Measurements from ENCODE around the gene GBF1.

GBF1 gene

DNA sequence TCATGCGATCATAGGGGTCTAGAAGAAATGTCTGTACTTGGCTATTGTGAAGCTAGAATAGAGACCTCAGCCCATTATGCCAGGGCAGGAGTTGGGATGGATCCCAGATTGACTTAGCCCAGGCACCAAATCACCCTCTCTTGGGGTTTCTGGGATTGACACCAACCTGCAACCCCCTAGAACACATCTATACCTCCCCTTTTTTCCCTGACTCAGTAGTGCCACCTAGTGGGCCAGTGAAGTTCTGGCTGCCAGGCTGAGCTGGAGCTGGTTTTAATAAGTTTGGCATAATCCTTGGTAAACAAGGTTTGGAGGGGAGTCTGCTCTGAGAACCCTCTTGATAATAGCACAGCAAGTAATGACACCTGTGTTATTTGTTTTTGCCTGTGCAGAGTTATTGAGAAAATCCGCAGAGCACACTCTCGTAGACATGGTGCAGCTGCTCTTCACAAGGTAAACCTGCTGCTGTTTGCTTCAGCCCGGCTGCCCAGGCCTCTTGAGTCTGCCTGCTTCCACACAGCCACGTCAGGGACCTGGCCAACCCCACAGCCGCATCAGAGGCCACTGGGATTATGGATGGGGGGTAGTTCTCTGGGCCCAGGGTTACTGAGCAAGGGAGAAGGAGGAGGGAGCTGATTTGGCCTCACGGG is 106.9 kb downstream of the GBF1 start:
- DNase-seq: peak; percentile 87

DNA sequence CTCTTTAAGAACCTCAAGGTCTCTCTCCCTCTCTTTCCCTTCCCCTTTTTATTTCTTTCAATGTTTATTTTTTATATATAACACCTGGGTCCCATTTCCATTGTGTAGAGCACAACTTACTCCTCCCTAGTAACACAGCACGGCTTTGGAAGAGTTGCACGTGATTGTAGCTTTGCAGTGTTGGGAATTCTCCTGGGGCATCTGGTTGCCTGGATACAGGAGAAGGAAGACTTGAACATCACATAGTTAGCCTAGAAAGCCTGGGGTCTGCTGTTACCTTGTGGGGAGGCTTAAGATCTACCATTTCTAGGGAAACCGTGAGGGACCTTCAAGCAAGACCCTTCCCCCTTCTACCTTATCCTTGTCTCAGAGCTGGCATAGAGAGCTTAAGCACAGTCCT is 109.1 kb downstream of the GBF1 start:
- no peak for DNase-seq

GRCh38 chr10:102358712-102359382 is 113.5 kb downstream of the GBF1 start:
- DNase-seq: no peak

DNA sequence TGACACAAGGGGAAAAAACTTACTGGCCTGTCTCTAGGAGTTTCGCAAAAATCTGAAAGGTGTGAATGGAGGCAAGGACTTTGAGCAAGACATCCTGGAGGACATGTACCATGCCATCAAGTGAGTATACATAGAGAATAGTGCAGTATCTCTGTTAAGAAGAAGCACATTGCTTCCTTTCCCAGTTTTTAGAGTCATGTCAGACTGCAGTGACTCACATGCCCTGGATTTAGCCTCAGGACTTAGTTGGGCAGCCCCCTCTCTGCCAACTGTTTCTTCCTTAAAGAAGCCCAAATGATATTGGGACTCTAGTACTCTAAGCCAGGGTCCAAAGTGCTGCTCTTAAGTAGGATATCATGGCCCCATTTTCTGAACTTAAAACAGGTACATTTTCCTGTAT is 122.1 kb downstream of the GBF1 start:
- no peak for DNase-seq

- DNase-seq: no peak
Observed at GRCh38 chr10:102368077-102368476, 122.7 kb downstream of the GBF1 start.

GRCh38 chr10:102371295-102371694 is 126.0 kb downstream of the GBF1 start:
- DNase-seq: no peak

DNA sequence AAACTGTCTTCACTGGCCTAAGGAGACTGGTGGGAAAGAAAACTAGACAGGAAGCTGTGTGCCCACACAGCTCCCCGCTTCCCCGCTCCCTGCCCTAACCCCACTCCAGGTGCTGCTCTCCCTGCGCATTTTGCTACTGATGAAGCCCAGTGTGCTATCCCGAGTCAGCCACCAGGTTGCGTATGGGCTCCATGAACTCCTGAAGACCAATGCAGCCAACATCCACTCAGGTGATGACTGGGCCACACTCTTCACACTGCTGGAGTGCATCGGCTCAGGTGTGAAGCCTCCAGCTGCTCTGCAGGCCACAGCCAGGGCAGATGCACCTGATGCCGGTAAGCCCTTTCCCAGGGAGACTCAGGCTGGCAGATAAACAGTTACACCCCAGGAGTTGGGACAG is 129.9 kb downstream of the GBF1 start:
- DNase-seq: no peak

DNA sequence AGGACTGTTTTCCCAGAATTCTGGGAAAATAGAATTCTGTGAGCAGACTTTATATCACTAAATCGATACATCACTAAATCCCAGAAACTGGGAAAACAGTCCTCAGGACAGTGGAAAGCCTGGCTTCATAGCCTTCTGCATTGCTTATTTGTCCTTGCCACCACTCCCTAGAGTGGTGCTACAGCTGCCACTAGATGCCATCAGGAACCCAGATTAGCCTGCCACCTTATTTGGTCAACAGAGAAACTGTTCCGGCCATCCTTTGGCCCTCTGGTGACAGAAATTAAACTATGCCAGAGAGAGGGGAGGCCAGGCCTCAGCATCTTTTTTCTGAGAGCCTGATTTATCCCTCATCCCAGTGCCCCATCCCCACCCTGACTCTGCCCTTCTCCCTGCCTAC is 130.5 kb downstream of the GBF1 start:
- DNase-seq: no peak

GRCh38 chr10:102376901-102377300 is 131.6 kb downstream of the GBF1 start:
- no peak for DNase-seq

- no peak for DNase-seq
Observed at GRCh38 chr10:102379383-102379782, 134.1 kb downstream of the GBF1 start.

DNA sequence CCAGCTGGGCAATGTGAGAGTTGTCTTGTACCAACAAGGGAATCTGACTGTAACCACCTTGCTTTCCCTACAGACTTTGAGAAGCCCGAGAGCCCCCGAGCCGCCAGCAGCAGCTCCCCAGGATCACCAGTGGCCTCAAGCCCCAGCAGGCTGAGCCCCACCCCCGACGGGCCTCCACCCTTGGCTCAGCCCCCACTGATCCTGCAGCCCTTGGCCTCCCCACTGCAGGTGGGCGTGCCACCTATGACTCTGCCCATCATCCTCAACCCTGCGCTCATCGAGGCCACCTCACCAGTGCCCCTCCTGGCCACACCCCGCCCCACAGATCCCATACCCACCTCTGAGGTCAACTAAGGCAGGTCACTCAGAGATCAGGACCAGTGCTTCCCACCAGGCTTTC is 136.7 kb downstream of the GBF1 start:
- DNase-seq: no peak

- no peak for DNase-seq
Observed at GRCh38 chr10:102382871-102383270, 137.5 kb downstream of the GBF1 start.

GRCh38 chr10:102384053-102384452 is 138.7 kb downstream of the GBF1 start:
- no peak for DNase-seq

GRCh38 chr10:102384606-102385429 is 139.5 kb downstream of the GBF1 start:
- DNase-seq: no peak

DNA sequence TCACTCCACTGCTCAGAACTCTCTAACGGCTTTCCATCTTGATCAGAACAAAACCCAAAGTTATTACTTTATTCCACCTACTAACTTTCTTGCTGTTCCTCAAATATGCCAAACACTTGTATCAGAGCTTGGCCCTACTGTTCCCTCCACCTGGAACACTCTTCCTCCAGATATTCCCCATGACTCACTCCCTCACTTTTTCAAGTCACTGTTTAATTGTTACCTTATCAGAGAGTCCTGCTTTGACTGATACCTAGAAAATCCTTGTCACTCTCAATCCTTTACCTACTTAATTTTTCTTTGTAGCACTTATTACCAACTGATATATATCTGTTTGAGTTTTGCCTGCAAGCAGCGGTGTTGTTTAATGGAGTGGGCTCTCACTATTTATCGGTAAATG is 144.6 kb downstream of the GBF1 start:
- DNase-seq: no peak

DNA sequence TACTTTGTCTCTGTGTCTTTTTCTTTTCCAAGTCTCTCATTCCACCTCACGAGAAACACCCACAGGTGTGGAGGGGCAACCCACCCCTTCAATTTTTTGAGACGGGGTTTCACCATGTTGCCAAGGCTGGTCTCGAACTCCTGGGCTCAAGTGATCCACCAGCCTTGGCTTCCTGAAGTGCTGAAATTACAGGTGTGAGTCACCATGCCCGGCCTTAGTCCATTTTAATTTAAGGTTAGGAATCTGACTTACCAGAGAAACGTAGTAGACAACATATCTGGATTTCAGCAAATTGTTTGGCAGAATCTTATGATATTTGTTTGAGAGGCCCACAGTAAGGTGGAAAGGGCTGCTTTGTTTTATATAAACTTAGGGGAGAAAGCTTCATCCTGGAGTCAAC is 147.0 kb downstream of the GBF1 start:
- DNase-seq: no peak

DNA sequence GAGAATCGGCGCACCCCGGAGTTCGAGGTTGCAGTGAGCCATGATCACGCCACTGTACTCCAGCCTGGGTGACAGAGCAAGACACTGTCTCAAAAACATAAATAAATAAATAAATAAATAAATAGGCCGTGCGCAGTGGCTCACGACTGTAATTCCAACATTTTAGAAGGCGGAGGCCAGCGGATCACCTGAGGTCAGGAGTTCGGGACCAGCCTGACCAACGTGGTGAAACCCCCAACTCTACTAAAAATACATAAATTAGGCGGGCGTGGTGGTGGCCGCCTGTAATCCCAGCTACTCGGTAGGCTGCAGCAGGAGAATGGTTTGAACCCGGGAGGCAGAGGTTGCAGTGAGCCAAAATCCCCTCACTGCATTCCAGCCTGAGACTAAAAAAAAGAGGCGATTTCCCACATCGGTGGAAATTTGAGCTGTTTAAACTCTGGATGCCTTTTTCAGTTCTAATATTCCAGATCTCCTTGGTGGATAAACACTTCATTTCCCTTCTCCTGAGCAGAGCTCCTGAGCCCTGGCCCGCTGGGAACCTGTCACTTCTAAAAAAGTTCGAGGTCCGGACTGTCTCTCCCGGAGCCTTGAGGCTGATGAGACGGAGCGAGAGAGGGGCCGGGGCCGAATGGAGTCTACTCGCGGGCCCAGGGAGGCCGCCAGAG is 148.2 kb downstream of the GBF1 start:
- no peak for DNase-seq

GRCh38 chr10:102394079-102394800 is 148.9 kb downstream of the GBF1 start:
- peak; percentile 100 for DNase-seq

- DNase-seq: peak; percentile 87
Observed at GRCh38 chr10:102394801-102395399, 149.6 kb downstream of the GBF1 start.

GRCh38 chr10:102395400-102396316 is 150.3 kb downstream of the GBF1 start, which contains the start of gene NFKB2:
Gene NFKB2, plus strand, starts transcription at chr10:102395705. Its CDS starts 255 bp downstream, at chr10:102395960.
- peak; percentile 97 for DNase-seq

- DNase-seq: no peak
Observed at GRCh38 chr10:102396317-102396650, 151.0 kb downstream of the GBF1 start.

Measured in activated effector memory CD4-positive, alpha-beta T cell treated with anti-CD3 and anti-CD28 coated beads, Interleukin-2, amount 50 U/mL, for 16 hours (primary cell).